ENCODE measurements around the gene STAC3. TPM values are rescaled to one million over a fixed set of nuclear protein-coding genes. Genes with fewer than 3 reads are reported as not detected.

STAC3 gene
- total and polyA plus RNA-seq, 9 of the 15 experiments (the other 6 are each of a cell fraction or from before 2014, with no cell fraction given): 0.45 to 6.4 (median 3.3) TPM

DNA sequence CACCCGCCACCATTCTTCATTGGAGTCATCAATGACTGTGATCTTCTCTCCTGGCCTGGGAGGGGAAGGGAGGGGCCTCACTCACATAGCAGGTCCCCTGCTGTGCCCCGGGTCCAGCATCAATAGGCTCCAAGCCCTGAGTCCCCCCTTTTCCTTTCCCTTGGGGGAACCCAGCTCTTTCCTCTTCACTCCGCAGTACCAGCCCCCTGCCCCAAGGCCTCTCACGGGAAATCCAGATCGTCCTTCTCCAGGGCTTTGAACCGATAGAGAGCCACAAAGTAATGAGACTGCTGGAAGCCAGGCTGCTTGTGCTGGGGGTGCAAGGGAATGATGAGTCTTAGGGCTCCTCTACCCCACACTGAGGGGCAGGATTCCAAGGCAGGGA lies 6.7 kb downstream of the STAC3 start (continued):
- TF ChIP-seq BCL6 (CRISPR knock-in tag; IDR thresholded peaks at IDR 0.05): no peak
- TF ChIP-seq SREBF1 (IDR thresholded peaks at IDR 0.05; ENCODE audit: borderline replicate concordance, low read depth, low read length): no peak
- TF ChIP-seq, protein P1, sequence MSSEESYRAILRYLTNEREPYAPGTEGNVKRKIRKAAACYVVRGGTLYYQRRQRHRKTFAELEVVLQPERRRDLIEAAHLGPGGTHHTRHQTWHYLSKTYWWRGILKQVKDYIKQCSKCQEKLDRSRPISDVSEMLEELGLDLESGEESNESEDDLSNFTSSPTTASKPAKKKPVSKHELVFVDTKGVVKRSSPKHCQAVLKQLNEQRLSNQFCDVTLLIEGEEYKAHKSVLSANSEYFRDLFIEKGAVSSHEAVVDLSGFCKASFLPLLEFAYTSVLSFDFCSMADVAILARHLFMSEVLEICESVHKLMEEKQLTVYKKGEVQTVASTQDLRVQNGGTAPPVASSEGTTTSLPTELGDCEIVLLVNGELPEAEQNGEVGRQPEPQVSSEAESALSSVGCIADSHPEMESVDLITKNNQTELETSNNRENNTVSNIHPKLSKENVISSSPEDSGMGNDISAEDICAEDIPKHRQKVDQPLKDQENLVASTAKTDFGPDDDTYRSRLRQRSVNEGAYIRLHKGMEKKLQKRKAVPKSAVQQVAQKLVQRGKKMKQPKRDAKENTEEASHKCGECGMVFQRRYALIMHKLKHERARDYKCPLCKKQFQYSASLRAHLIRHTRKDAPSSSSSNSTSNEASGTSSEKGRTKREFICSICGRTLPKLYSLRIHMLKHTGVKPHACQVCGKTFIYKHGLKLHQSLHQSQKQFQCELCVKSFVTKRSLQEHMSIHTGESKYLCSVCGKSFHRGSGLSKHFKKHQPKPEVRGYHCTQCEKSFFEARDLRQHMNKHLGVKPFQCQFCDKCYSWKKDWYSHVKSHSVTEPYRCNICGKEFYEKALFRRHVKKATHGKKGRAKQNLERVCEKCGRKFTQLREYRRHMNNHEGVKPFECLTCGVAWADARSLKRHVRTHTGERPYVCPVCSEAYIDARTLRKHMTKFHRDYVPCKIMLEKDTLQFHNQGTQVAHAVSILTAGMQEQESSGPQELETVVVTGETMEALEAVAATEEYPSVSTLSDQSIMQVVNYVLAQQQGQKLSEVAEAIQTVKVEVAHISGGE (CRISPR knock-in tag; IDR thresholded peaks at IDR 0.05): no peak
- TF ChIP-seq CEBPG (CRISPR knock-in tag; IDR thresholded peaks at IDR 0.05): no peak
- TF ChIP-seq CEBPG (tag; conservative IDR thresholded peaks at IDR 0.05 in 1 of 2, IDR thresholded peaks at IDR 0.05 in 1 of 2): no peak
- TF ChIP-seq ZNF165 (CRISPR knock-in tag; IDR thresholded peaks at IDR 0.05; ENCODE audit: borderline replicate concordance): no peak
- no peak for TF ChIP-seq RFX5 (IDR thresholded peaks at IDR 0.05; ENCODE audit: low read depth, low read length)
- TF ChIP-seq, protein P2, sequence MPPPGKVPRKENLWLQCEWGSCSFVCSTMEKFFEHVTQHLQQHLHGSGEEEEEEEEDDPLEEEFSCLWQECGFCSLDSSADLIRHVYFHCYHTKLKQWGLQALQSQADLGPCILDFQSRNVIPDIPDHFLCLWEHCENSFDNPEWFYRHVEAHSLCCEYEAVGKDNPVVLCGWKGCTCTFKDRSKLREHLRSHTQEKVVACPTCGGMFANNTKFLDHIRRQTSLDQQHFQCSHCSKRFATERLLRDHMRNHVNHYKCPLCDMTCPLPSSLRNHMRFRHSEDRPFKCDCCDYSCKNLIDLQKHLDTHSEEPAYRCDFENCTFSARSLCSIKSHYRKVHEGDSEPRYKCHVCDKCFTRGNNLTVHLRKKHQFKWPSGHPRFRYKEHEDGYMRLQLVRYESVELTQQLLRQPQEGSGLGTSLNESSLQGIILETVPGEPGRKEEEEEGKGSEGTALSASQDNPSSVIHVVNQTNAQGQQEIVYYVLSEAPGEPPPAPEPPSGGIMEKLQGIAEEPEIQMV (tag; conservative IDR thresholded peaks at IDR 0.05; ENCODE audit: low read depth): no peak
- no peak for TF ChIP-seq NFE2L1 (tag; IDR thresholded peaks at IDR 0.05; ENCODE audit: borderline replicate concordance, low read depth)
- TF ChIP-seq, protein P3, sequence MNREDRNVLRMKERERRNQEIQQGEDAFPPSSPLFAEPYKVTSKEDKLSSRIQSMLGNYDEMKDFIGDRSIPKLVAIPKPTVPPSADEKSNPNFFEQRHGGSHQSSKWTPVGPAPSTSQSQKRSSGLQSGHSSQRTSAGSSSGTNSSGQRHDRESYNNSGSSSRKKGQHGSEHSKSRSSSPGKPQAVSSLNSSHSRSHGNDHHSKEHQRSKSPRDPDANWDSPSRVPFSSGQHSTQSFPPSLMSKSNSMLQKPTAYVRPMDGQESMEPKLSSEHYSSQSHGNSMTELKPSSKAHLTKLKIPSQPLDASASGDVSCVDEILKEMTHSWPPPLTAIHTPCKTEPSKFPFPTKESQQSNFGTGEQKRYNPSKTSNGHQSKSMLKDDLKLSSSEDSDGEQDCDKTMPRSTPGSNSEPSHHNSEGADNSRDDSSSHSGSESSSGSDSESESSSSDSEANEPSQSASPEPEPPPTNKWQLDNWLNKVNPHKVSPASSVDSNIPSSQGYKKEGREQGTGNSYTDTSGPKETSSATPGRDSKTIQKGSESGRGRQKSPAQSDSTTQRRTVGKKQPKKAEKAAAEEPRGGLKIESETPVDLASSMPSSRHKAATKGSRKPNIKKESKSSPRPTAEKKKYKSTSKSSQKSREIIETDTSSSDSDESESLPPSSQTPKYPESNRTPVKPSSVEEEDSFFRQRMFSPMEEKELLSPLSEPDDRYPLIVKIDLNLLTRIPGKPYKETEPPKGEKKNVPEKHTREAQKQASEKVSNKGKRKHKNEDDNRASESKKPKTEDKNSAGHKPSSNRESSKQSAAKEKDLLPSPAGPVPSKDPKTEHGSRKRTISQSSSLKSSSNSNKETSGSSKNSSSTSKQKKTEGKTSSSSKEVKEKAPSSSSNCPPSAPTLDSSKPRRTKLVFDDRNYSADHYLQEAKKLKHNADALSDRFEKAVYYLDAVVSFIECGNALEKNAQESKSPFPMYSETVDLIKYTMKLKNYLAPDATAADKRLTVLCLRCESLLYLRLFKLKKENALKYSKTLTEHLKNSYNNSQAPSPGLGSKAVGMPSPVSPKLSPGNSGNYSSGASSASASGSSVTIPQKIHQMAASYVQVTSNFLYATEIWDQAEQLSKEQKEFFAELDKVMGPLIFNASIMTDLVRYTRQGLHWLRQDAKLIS (CRISPR knock-in tag; IDR thresholded peaks at IDR 0.05): no peak
- TF ChIP-seq ILF3 (IDR thresholded peaks at IDR 0.05; ENCODE audit: borderline replicate concordance): no peak
